GM12864 (cell line): ENCODE measurements around the gene COQ8A.
A peak's percentile ranks its signal among the peaks of the same experiment; 100 is the strongest.
"Not testable (repeated sequence)": the region's sequence is repeated elsewhere in the genome, so short reads cannot be mapped to it uniquely, and the experiment has no call there.

ENCODE experiments used
- DNase-seq: peaks from one replicate; pipeline ENCODE4 v3.0.0-alpha.2; 2011; ENCODE audit warnings: low read depth
- H3K4me3 ChIP-seq: 2 replicates; pipeline ENCODE4 v1.5.1; 2011; ENCODE audit warnings: mild to moderate bottlenecking, low read depth, low read length, control low read depth
- TF ChIP-seq, protein P1 (sequence below): IDR thresholded peaks from 2 replicates; pipeline ENCODE4 v1.5.1; 2011; ENCODE audit warnings: low read depth, mild to moderate bottlenecking, moderate library complexity, low read length, control low read depth, inconsistent platforms; ENCODE audit errors: missing control alignments

Gene COQ8A

DNA sequence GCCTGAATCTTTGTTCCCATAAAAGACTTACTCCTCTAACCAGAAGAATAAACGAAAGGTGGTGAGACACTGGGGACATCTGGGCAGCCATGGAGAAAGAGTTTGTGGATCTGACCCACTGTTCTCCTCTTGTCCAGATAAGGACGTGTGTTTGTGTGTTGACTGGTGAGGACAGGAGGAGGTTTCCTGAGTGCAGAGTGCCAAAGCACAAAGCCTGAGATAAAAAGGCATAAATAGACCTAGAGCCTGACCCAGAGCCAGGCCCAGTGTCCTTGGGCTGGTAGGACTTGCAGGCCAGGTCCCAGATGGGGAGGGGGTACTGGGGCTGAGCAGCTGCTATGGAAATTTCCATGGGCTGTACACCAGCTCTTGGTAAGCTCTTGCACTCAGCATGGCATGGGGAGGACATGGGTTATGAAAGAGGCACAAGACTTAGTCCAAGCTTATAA is 19.6 kb upstream of the COQ8A start:
- DNase-seq: no peak
- H3K4me3 ChIP-seq: no peak overlapping the region
- TF ChIP-seq, protein P1, sequence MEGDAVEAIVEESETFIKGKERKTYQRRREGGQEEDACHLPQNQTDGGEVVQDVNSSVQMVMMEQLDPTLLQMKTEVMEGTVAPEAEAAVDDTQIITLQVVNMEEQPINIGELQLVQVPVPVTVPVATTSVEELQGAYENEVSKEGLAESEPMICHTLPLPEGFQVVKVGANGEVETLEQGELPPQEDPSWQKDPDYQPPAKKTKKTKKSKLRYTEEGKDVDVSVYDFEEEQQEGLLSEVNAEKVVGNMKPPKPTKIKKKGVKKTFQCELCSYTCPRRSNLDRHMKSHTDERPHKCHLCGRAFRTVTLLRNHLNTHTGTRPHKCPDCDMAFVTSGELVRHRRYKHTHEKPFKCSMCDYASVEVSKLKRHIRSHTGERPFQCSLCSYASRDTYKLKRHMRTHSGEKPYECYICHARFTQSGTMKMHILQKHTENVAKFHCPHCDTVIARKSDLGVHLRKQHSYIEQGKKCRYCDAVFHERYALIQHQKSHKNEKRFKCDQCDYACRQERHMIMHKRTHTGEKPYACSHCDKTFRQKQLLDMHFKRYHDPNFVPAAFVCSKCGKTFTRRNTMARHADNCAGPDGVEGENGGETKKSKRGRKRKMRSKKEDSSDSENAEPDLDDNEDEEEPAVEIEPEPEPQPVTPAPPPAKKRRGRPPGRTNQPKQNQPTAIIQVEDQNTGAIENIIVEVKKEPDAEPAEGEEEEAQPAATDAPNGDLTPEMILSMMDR: no peak

DNA sequence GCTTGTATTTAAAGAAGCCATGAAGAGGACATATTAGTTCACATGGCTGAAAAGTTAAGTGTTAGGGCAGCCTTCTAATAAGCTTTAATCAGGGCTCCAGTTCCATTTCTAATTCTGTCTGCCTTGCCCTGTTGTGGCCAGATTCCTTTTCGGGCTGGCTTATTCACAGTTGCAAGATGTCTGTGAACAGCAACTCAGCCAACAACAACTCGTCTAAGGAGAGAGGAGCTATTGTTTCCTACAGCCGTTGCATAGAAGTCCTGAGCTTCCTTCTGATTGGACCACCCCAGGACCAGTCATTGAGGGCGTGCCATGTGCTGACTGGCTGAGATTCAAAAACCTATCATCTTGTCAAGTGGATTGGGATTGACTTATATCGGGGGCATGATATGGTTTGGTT is 18.6 kb upstream of the COQ8A start:
- TF ChIP-seq, protein P1: no peak
- DNase-seq: no peak
- H3K4me3 ChIP-seq: no peak overlapping the region

DNA sequence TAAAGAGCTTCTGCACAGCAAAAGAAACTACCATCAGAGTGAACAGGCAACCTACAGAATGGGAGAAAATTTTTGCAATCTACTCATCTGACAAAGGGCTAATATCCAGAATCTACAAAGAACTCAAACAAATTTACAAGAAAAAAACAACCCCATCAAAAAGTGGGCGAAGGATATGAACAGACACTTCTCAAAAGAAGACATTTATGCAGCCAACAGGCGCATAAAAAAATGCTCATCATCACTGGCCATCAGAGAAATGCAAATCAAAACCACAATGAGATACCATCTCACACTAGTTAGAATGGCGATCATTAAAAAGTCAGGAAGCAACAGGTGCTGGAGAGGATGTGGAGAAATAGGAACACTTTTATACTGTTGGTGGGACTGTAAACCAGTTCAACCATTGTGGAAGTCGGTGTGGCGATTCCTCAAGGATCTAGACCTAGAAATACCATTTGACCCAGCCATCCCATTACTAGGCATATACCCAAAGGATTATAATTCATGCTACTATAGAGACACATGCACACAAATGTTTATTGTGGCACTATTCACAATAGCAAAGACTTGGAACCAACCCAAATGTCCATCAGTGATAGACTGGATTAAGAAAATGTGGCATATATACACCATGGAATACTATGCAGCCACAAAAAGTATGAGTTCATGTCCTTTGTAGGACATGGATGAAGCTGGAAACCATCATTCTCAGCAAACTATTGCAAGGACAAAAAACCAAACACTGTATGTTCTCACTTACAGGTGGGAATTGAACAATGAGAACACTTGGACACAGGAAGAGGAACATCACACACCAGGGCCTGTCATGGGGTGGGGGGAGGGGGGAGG is 10.6 kb upstream of the COQ8A start:
- DNase-seq, H3K4me3 ChIP-seq: not testable (repeated sequence)

DNA sequence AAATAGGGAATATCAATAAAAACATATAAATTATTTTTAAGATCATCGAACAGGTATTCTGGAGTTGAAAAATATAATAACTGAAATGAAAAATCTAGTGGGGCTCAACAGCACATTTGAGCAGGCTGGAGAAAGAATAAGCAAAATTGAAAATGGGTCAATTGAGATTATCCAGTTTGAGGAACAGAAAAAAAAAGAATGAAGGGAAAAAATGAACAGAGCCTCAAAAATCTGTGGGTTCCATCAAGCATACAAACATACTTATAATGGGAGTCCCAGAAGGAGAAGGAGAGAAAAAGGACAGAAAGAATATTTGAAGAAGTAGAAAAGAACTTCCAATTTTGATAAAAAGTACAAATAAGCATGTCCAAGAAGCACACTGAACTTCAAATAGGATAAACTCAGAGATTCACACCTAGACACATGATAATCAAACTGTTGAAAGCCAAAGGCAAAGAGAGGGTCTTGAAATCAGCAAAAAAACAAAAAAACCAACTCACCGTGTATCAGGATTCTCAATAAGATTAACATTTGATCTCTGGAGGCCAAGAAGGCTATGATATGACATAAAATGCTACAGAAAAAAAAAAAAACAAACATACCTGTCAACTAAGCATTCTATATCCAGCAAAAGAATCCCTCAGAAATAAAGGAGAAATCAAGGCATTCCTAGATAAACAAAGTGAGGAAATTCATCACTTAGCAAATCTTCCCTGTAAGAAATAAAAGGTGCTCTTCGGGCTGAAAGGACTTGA is 5.4 kb upstream of the COQ8A start:
- no peak for DNase-seq
- no peak overlapping the region for H3K4me3 ChIP-seq
- TF ChIP-seq, protein P1: no peak

DNA sequence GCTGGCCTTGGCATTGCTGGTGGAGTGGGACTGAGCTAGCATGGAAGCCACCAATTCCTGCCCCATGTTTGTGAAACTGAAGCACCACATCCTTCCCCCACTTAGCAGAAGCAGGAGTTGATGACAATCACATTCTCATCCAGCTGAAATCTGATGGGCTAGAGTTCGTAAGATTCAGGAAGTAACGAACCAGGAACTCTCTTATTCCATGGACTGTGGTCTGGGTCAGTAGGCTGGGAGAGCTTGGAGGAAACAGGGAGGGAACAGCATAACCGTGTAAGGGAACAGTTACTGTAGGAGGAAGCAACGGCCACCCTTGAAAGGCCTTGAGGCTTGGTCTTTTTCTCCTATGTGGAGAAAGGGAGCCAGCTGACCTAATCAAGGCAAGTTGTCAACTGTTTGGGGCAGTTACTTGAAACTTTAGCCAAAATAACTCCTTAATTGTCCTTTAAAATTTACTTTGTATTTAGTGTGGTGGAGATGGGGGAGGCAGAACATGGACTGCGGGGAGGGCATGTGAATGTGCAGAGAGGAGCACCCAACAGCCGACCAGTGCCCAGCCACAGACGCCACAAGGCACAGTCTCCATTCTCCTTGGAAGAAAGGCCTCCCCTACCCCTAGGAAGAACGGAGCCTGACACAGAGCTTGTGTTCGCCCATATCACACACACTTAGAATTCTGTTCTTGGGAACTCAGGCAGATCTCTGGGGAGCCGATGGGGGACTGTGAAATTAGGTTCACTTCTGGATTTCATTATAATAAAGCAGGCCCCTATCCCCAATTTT is 2.0 kb upstream of the COQ8A start:
- no peak overlapping the region for H3K4me3 ChIP-seq
- TF ChIP-seq, protein P1: no peak
- no peak for DNase-seq

DNA sequence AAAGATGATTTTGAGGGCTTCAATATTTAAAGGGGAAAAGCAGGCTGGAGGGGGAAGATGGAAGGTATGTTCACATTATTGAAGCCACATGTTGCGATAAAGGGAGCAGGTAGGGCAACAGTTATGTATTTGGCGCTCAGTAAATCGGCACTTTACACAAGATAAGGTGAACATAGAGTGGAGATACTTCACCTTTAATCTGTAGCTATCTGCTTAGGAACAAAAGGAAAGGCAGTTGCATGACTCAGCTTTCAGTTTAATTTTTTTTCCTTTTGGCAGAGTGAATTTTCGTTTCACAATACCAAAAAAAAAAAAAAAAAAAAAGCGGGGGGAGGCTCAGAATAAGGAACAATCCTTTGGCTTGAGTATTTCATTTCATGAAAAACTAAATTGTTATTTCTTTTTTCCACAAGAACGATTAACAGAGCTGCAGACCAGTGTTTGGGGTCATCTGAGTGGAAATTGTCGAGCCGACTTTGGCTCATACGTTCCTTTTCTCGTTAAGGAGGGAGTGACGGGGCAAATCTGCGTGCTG is 1.1 kb upstream of the COQ8A start:
- TF ChIP-seq, protein P1: no peak
- peak overlapping the region; percentile 71 for H3K4me3 ChIP-seq
- peak; percentile 27 for DNase-seq
